ENCODE results near the gene PPP1R13L. TPM values are rescaled to one million over a fixed set of nuclear protein-coding genes. Genes with fewer than 3 reads are reported as not detected.

PPP1R13L gene, protein sequence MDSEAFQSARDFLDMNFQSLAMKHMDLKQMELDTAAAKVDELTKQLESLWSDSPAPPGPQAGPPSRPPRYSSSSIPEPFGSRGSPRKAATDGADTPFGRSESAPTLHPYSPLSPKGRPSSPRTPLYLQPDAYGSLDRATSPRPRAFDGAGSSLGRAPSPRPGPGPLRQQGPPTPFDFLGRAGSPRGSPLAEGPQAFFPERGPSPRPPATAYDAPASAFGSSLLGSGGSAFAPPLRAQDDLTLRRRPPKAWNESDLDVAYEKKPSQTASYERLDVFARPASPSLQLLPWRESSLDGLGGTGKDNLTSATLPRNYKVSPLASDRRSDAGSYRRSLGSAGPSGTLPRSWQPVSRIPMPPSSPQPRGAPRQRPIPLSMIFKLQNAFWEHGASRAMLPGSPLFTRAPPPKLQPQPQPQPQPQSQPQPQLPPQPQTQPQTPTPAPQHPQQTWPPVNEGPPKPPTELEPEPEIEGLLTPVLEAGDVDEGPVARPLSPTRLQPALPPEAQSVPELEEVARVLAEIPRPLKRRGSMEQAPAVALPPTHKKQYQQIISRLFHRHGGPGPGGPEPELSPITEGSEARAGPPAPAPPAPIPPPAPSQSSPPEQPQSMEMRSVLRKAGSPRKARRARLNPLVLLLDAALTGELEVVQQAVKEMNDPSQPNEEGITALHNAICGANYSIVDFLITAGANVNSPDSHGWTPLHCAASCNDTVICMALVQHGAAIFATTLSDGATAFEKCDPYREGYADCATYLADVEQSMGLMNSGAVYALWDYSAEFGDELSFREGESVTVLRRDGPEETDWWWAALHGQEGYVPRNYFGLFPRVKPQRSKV
- polyA plus RNA-seq (ENCODE audit: insufficient read length), result 9.1 TPM
- long read RNA-seq, donor 1, partial matches to known transcripts, result 0 of 2 reads
- long read RNA-seq, donor 1, other reads (novel, unspliced or antisense), result 0 of 2 reads
- long read RNA-seq, donor 2, partial matches to known transcripts, result 0 of 6 reads
- long read RNA-seq, donor 2, other reads (novel, unspliced or antisense), result 0 of 6 reads
- long read RNA-seq, donor 3, partial matches to known transcripts, result 0 of 1 reads
- long read RNA-seq, donor 3, other reads (novel, unspliced or antisense), result 0 of 1 reads
- long read RNA-seq, donor 4, partial matches to known transcripts, result 0 of 1 reads
- long read RNA-seq, donor 4, other reads (novel, unspliced or antisense), result 0 of 1 reads
- long read RNA-seq, donor 5, partial matches to known transcripts, result 6 of 7 reads
- long read RNA-seq, donor 5, other reads (novel, unspliced or antisense), result 0 of 7 reads
- long read RNA-seq, donor 6, partial matches to known transcripts, result 0 of 2 reads
- long read RNA-seq, donor 6, other reads (novel, unspliced or antisense), result 0 of 2 reads
- long read RNA-seq, donor 7, partial matches to known transcripts, result 5 of 5 reads
- long read RNA-seq, donor 7, other reads (novel, unspliced or antisense), result 0 of 5 reads
- long read RNA-seq, donor 8, result 0 reads

DNA sequence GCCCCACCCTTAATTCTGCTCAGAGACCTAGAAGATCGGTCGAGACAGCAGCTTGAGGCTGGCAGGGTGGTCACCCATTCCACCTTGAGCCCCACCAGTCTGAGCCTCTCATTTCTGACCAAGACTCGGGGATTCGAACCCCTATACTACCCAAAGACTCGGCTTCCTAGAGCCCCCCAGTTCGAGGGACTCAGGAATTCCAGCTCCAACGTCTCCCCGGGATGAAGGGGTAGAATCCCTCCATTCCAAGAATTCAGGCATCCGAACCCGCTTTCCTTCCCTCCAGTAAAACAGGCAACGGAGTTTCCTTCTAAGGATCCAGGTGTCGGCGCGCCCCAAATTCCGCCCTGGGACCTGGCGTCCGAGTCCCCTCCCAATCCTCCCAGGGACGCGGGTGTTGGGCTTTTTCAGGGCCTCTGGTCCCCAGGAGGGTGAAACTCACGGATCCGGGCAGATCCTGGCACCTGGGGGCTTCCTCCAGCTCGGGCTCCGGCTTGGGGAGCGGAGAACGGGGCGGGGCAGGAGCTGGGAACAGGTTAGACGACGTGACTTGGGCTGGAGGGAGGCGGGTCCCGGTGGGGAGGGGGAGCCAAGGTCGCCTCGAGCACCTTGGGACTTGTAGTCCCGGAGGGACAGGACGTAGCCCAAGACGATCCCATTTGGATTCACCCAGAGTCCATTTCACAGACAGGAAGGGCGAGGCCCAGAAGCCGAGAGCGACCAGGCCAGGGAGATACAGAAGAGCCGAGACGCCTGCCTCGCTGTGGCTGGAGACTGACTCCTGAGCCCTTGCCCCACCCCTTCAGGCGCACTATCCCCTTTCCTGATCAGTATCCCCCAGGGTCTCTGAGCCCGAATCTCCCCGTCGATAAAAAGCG lies at the start of gene PPP1R13L:
Gene PPP1R13L (minus strand): TSS at position 513 of the 878 bp plus-strand sequence. CDS start 6,751 bp downstream, outside the sequence.
- no peak for DNase-seq

- no peak for DNase-seq
Measured at GRCh38 chr19:45451850-45452387, 47.0 kb upstream of the PPP1R13L start.

DNA sequence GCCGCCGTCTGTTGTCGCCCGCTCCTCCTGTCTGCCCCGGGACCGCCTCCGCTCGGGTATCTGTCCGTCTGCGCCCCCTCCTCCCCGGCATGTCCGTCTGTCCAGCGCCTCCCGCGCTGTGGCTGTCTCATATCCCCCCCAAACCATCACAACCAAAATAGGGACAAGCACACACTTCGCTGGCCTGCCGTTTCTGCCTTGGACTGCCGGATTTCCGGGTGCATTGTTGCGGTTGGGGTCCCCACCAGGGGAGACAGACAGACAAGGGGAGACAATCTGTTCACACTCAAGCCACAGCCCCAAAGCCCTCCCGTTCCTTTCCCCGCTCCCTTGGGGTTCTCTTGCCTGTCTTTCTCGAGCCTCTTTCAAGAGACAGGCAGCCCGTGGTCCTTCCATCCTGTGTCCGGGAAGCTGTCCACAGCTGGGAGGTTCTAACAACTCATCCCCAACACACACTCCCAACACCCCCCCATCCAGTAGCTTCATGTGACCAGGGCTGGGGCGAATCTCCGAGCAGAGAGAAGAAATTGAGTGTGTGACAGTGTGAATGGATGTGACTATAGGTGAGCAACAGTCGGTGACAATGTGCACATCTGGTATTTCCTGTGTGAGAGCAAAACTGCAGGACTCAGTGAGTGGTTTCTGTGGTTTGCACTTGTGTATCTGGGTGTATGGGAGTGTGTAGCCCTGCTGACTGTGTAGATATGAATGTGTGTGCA lies 46.4 kb upstream of the PPP1R13L start:
- DNase-seq, result no peak

DNA sequence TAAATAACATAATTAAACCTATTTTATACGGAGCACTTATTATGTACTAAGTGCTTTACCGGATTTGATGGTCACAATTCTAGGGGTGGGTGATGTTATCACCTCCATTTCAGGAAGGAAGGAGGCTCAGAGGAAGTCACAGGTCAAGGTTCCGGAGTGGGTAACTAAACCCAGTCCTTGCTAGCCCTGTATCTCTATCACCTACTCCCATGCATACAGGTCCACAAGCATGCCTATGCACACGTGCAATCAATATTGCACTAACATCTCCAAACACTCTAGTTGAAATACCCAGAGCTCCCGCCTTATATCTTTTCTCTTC lies 45.1 kb upstream of the PPP1R13L start:
- DNase-seq, result no peak

GRCh38 chr19:45448887-45449299 lies 44.0 kb upstream of the PPP1R13L start:
- DNase-seq, result no peak

DNA sequence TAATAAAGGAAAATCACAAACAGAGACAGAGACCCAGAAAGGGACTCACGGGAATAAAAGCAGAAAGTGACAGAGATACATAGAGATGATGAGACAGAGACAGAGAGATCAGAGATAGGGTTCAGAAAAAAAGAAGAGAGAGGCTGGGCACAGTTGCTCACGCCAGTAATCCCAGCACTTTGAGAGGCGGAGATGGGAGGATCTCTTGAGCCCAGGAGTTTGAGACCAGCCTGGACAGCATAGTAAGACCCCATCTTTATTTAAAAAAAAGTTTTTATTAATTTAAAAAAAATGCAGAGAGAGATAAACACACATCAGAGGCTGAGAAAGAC lies 43.5 kb upstream of the PPP1R13L start:
- DNase-seq, result no peak

DNA sequence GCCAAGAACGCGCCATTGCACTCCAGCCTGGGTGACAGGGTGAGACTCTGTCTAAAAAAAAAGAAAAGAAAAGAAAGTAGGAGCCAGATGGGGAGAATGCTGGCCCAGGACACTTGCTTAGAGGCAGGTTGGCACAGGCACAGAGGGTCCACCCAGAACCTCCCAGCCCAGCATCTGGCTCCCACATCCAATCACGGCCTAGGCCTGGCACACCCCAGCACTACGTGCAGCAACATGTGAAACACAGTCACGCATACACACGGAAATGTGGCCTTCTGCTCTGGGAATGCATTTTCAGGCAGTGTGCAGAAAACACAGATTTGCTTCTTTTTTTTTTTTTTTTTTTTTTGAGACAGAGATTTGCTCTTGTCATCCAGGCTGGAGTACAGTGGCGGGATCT lies 42.1 kb upstream of the PPP1R13L start:
- DNase-seq, result no peak

GRCh38 chr19:45446295-45446694 lies 41.4 kb upstream of the PPP1R13L start:
- no peak for DNase-seq

GRCh38 chr19:45445139-45445538 lies 40.3 kb upstream of the PPP1R13L start:
- DNase-seq, result no peak

- DNase-seq, result peak; percentile 91
Measured at GRCh38 chr19:45444318-45445041, 39.6 kb upstream of the PPP1R13L start.

DNA sequence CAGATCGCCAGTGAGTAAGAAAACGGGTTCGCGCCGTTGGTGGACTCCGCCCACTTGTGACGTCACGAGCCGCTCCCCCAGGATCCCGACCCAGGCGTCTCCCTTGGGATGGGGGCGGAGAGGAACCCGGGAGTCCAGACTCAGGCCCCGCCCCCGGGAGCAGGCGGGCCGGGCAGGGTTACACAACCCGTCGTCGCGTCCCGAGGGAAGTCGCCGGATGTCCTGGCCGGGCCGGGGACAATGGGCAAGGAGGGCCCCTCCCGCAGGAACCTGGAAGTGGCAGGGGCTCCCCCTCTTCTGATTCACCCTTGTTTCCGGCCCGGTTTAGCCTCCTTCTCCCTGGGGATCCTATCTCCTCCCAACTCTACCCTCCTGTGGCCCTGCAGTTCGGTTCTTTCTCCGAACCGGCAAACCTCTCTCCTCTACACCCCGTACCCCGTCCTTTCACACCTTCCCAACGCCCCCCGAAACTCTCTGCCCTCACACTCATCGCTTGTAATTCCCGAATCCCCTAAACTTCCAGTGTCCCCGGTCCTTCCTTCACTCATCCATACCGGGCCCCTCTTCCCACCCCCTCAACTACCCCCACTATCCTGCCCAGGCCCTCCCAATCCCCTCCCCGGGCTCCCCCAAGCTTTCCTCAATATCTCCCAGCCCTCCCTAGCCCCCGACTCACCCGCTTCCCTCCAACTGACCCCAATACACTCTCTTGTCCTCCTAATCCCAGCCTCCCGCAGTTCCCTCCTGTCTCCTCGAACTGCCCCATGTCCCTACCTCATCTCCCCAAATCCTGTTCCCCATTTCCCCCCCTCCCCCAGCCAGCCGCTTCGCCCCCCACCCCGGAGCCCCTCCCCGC lies 38.8 kb upstream of the PPP1R13L start:
- peak; percentile 89 for DNase-seq

- no peak for DNase-seq
Measured at GRCh38 chr19:45442778-45443461, 38.1 kb upstream of the PPP1R13L start.

DNA sequence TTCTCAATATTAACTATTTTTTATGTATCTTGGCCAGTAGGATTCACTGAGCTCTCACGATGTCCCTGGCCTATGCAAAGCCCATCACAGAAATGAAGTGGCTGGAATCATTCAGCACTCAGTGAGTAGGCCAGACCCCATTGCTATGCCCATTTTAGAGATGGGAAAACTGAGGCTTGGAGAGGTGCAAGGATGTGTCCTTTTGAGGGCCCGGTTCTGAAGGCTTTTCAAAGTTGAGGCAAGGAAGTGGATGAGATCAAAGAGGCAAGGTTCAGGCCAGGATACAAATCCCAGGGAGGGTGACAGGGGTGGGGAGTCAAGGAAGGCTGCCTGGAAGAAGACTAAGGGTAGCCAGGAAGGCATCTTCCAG lies 37.5 kb upstream of the PPP1R13L start:
- no peak for DNase-seq

DNA sequence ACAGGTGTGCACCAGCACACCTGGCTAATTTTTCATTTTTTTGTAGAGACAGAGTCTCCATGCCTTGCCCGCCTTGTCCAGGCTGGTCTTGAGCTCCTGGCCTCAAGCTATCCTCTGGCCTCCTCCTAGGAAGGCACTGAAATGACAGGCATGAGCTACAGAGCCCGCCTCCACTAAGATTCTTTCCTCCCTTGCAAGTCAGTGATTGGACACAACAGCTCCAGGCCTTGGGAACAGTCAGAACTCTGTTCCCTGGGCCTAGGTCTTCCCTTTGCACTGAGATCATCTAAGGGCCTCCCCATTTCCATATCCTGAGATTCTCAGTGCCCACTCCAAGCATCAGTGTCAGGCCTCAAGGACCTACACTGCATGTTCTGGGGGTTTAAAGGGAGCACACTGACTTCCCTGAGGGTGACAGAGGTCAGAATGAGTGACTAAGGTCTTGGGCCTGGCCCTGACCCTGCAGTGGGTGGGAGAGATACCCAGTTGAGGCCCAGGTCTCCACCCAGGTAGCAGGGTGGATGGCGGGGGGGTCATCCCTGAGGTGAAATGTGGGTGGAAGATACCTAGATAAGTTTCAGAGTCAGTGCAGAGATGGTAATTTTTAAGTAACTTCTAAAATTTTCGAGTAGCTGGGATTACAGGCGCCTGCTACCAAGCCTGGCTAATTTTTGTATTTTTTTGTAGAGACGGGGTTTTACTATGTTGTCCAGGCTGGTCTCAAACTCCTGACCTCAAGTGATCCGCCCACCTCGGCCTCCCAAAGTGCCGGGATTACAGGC lies 36.2 kb upstream of the PPP1R13L start:
- DNase-seq, result no peak

DNA sequence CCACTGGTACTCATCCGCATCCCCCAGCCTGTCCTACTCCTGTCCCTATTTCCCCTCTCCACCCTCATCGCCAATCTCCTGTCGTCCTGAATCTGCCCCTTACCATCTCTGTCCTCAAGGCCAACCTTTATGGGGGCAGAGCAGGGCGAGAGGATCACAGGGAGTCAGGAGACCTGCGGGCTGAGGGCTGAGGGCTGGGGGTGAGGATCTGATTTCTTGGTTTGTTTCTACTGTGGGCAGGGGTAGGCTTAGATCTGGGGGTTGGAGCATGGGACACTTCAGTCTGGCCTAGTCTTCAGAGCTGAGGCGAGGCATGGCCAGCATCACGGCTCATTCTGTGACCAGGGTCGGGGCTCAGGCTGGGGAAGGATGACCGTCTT lies 35.4 kb upstream of the PPP1R13L start:
- no peak for DNase-seq

DNA sequence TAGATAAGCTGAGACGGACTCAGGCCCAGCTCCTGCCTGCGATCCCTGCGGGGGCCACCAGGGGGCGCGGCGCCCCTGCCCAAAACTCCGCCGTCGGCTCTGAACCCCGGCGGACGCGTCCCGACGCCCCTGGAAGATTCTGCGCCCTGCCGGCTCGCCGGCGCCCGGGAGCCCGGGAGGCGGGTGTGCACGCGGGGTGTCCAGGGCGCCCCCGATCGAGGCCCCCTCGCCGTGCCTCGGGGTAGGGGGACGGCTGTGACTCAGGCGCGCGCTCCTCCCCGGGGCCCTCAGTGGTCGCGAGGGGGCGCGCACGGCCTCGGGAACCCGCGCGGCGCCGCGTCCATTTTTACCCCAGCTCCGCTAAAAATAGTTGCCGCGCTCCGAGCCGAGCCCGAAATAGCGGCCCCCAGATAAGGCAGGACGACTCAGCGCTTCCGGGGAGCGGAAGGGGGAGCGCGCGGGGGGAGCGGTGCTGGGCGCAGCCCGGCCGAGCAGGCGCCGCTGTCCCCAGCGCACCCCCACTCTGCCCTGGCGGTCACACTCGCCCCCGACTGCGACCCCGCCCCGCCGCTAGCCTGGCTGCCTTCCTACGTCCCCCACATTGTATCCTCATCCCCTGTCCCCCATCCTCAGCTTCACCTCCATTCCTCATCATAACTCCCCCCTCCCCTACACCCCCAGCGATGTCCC lies 34.8 kb upstream of the PPP1R13L start:
- DNase-seq, result peak; percentile 77

Data from left kidney (tissue), 8 donors.